HG03575 (cell line): ENCODE results near the gene BIN2.

Source experiments
- ATAC-seq: cut with Tn5 transposase; IDR thresholded peaks from one replicate; pipeline ENCODE4 v1.9.1; 2021; ENCODE audit not compliant: unreplicated experiment, insufficient number of reproducible peaks, low FRiP score; ENCODE audit errors: extremely low read depth

Gene BIN2

DNA sequence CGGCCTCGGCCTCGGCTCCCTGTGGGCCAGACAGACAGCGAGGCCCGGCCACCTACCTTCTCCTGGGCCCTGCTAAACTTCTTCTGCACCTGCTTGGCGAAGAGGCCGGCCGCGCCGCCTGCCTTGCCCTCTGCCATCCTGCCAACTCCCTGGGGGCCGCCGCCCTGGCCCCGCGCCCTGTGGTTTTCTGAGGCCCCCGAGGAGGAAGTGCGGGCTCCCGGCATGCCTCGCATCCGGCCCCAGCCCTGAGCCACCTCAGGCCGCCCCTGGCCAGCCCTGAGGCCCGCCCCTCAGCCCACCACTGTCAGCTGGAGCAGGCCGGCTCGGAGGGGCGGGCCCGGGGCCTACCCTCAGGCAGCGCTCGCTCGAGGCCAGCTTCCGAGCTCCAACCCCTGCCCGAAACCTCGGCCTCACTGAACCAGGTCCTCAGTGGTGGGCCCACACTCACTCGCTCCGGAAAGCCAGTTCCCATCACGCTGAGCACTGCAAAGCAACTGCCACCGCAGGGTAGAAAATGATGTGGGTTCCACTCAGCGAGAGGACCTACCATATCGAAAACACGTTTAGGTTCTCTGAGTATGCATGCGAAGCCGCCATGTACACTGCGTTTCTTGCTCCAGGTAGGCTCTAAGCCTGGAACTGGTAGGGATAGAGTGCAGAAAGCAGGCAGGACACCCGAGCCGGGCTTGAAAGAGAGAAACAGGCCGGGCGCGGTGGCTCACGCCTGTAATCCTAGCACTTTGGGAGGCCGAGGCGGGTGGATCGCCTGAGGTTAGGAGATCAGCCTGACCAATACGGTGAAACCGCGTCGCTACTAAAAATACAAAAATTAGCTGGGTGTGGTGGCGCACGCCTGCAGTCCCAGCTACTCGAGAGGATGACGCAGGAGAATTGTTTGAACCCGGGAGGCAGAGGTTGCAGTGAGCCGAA, at the start of gene BIN2:
TSS of gene BIN2 (minus strand) at position 209 of the 930 bp plus-strand sequence. CDS start at position 137, 72 bp downstream.
- ATAC-seq, result no peak

DNA sequence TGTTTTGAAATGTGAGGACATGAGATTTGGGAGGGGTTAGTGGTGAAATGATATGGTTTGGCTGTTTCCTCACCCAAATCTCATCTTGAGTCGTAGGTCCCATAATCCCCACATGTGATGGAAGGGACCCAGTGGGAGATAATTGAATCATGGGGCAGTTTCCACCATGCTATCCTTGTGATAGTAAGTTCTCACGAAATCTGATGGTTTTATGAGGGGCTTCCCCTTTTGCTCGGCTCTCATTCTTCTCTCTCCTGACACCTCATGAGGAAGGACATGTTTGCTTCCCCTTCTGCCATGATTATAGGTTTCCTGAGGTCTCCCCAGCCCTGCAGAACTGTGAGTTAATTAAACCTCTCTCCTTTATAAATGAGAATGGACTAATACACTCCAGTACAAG, 49.2 kb upstream of the BIN2 start:
- no peak for ATAC-seq

DNA sequence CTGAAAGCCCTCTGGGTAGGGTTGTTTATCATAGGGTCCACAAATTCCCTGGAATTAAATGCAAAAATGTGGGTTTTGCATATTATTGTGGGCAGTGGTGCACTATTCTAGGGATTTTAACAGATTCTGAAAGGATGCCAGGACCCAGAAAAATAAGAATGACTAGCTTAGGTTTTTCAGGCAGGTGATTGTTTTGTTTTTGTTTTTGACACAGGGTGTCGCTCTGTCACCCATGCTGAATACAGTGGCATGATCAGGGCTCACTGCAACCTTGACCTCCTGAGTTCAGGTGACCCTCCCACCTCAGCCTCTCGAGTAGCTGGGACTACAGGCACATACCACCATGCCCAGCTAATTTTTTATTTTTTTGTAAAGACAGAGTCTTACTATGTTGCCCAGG, 48.0 kb upstream of the BIN2 start:
- no peak for ATAC-seq

DNA sequence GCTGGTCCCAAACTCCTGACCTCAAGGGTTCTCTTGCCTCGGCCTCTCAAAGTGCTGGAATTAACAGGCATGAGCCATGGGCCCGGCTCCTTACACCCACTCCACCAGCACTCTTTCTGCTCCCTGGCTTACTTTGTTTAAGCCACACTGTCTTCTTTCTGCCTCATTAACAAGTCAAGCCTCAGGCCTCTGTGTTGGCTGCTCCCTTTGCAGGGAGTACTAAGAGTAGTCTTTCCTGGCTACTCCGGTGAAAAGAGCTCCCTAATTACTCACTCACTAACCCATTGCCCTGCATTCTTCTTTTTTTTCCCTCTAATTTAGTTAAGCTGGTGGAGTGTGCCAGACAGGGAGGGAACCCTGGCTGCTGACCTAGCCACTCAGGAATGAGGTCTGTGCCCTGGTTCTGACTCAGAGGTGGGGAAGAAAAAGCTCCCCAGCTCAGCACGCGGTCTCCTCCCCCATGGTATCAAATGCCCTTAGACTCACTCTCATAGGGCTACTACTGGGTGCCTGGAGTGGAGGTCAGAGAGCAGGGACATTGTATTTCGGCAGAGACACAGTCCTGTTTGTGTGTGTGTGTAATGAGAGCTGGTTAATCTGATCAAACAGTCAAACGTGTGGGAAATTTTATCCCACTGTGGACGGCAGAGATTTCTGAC, 47.5 kb upstream of the BIN2 start:
- no peak for ATAC-seq

DNA sequence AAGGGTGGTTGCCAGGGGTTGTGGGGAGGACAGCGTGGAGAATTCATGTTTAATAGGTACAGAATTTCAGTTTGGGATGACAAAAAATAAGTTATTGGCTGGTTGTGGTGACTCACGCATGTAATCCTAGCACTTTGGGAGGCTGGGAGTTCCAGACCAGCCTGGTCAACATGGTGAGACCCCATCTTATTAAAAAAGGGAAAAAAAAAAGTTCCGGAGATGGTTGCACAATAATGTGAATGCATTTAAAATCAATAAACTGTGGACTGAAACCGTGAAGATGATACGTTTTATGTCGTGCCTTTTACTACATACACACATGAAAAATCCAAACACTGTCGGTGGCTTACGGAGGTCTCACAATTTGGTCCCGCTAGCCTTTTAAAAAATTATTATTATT, 46.7 kb upstream of the BIN2 start:
- no peak for ATAC-seq

DNA sequence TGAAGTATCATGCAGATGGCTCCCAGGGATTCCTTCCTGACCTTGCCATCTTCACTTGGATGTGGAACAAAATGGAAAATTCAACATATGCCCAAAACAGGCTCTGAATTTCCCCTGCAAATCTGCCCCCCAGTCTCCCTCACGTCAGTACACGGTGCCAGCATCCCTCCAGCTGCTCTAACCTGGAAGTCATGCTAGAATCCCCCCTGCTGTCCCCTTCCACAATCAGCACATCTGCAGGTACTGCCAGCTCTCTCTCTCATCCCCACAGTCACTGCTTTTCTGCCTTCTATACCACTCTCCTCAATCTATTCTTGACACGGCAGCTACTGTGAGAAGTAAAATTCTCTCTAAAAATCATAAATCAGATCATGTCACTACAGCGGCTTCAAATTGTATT, 45.6 kb upstream of the BIN2 start:
- no peak for ATAC-seq

DNA sequence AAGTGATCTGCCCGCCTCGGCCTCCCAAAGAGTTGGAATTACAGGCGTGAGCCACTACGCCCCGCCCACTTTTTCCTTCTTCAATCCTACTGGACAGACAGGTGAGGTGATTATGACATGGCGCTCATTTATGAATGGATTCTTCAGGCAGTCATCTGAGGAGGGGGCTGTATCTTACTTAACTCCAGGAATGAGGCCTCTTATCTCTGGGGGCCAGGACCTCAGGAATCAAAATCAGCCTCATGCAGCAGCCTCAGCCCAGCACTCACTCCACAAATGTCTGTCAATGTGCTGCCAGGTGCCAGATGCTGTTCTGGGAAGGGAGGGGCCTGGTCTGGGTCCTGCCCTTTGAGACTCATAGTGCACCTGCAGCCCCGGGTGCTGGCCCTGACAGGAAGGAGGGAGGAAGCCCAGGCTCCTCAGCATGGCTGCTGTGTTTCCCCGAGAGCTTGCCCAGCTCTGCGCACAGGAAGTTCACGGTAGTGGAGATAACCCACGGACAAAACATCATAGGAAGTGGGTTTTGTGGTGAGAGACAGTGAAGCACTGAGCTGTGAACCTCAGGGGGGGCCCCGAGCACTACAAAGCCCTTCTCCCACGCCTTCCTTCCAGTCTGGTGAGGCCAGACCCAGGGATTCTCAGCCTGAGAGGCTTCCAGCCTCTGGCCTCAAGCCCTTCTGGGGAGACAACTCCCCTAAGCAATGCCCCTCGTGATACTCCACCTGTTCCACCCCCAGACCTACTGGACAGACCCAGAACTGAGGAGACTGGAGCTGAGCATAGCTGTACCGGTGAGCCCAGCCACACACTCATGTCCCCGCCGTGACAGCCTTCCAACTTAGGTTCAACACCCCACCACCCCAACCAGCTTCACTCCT, 44.9 kb upstream of the BIN2 start:
- ATAC-seq, result peak; percentile 87

DNA sequence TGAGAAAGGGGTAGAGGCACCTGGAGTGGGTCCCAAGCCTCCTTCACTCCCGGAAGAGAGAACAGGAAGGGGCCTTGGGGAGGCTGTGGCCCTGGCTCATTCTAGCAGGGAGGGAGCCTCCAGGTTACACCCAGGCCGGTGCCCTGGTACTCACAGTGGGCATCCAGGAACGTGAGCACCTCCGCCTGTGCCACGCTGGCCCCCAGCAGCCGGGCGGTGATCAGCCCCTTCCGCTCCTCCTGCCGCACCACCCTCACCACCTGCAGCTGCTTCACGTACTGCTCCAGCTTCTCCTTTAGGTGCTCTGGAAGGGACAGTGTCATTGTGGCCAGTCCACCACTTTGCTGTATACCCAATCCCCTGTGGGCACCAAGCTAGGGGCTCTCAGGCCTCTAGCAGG, 41.3 kb upstream of the BIN2 start:
- ATAC-seq, result no peak

DNA sequence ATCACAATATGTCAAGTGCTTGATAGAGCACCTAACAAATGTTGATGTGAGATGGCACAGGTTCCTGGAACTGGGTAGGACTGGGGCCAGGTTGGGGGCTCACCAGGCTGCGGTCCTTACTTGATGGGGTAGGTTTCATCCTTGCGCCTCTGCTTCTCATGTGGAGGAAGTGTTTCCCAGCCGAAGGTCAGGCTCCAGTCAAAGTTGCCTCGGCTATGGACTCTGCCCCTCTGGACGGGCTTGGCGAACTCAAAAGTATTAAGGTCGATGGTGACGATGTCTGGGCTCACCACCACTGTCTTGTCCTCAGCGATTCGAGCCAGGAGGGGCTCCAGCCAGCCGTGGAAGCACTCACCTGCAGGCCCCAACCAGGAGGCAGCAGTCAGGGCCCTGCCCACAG, 40.0 kb upstream of the BIN2 start:
- no peak for ATAC-seq

DNA sequence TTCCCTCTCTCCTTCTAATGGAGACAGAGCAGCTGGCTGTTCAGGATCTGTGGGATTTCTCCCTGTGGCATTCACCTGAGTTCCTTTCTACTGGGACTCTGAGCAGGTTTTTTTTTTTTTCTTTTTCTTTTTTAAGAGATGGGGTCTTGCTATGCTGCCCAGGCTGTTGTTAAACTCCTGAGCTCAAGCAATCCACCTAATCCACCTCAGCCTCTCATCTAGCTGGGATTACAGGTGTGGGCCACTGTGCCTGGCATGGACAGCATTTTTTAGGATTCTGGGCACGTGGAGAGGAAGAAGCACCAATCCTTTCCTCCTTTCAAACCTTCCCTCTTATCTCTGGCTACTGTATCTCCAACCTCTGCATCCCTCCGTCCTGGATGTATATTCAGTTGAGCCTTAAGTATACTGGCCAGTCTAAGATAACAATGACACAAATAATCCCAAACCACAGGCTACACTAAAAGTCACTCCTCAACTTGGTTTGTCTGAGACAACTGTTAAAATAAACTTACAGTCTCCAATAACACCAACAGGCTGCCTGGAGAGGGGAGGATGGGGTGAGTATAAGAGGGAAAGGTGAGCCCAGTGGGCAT, 38.9 kb upstream of the BIN2 start:
- ATAC-seq, result no peak

DNA sequence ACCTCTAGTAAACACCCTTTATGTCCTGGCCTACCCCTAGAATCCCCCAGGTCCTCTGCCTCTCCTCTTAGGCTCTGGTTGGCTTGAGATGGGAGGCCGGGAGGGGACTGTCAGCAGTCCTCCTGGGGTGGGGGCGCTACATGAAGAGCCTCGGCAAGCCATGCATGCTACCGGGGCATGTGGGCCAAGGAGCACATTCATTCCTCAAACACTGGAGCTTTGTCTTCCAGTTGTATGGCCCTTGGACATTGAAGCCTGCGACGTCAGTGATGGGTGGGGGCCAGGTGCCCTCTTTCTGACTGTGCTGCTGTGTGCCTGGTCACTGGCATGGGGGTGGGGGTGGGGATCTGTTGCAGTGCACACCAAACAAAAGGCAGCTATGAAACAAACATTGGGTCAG, 38.3 kb upstream of the BIN2 start:
- ATAC-seq, result no peak

DNA sequence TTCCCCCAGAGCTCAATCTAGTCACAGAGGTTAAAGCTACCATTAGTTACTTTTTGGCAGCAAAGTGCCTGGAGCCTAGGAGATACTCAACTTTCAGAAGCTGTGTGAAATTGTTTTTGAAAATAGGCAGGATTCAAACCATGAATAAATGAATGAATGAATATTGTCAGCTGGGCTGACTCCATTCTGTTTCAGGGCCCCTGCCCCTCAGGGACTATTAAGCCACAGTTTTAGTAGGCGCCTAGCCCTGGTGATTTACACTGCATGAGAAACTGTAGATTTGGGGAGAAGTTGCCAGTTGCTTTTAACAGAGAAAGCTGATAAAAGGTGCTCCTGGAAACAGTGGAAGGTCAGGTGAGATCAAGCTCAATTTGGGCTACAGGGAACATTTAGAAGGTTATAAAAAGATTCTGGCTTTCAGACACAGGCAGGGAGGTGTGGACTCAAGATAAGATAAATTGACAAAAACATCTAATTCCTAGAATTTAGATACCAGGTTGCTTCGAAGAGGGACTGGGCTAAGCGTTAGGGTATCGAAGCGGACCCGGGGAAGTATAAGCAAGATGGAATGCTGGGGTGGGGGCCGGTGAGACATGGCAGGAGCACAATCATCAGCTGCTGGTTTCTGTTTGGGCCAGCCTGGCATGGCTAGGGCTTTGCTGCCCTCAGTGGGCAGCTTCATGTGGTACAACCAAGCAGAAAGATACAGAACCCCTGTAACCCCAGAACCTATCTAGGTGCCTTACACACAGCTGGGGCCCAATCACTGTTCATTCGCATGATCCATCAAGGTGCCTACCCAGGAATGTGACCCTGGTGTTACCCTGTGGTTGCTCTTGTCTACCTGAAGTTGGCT, 37.4 kb upstream of the BIN2 start:
- ATAC-seq, result no peak

DNA sequence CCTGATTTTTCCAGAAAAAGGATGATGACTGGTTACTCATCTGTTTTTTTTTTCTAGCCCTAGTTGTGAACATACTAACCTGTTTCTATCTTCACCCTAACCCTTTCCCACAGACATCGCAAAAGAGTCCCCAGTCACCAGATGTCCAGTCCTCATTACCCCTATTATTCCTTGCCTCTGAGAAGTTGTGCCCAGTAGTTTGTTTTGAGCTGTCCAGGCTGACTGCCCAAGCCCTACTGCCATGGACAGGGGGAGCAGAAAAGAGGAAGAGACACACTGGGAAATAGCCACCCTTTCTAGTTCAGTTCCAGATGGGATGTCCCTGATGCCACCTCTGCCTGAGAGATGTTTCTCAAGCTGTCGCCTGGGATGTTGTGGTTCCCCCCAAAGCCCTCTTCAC, 36.3 kb upstream of the BIN2 start:
- no peak for ATAC-seq

DNA sequence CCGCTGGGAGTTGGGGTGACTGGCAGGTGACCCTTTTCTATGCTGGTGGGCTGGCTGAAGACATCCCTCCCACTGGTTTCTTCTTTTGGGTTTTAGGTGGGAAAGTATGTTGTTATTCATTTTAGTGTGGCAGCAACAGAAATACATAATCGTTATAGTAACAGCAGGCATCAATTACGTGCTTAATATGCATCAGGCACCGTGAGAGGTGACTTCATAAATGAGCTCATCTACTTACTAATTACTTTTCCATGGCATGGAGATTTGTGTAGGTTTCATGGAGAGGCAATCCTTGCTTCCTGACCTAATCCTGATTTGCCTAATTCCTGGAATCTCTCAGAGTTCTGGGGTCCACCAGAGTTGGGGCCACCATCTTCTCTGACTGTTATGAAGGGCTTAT, 35.9 kb upstream of the BIN2 start:
- ATAC-seq, result no peak

DNA sequence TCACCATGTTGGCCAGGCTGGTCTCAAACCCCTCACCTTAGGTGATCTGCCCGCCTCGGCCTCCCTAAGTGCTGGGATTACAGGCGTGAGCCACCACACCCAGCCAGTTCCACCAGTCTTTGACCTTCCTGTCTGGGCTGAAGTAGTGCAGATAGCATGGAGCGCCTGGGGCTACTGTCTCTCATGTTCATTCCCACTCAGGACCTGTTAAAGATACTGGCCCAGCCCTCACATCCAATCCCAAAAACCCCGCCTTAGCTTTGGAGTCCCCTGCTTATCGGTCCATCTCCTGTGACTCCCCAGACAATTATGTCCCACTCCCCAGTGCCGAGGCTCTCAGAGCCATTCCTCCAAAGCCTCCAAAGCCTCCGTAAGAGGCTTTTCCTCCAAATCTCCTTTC, 34.5 kb upstream of the BIN2 start:
- no peak for ATAC-seq

DNA sequence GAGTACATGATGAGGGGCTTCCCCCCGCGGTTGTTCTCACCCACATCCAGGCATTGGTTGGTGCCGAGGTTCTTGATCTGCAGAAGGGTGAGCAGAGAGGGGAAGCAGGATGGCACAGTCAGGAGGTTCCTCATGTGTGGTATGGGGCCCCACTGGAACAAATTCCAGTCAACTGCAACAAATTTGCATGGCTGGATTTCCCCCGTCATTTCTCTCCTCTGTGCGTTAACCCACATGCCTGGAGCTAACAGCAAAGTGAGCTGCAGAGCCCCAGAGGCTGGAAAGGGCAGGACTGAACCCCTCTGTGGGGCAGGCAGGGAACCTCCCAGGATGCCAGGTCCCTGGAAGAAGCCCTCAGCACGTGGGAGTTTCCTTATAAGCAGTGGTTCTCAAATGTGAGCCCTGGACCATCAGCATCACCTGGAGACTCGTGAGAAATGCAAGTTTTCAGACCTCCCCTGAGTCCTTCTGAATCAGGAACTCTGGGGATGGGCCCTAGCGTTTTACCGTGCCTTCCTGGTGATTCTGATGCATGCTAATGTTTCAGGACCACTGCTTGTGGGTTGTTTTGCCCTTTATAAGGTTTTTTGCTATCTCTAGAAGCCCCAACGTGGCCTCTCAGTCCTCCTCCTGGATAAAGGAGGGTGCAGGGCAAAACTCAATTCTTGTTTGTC, 33.5 kb upstream of the BIN2 start:
- ATAC-seq, result no peak

DNA sequence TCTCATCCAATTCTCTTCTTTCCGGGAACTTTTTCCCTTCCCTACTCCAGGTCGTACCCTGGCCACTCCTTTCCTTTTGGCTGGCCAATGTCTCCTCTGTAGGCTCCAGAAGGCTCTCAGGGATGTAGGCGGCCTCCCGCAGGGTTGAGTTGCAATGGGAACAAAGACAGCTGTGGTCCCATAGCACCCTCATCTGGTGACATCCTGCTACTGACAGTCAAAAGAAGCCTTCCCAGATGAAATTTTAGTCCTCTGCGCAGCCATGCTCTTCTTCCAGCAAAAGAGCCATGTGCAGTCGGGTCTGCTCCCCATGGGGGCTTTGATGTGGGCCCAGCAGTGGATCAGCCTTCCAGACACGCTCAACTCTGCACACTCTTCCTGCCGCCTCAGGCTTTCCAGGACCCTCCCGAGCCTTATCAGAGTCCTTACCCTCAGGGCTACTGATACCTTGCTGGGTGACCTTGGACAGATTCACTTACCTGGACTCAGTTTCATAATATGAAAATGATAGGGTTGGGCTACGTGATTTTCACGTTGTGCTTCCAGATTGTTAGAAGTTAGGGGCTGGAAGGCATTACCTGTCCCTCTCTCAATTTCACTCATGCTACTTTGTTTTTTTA, 28.0 kb upstream of the BIN2 start:
- no peak for ATAC-seq
